GM18517 (cell line): ENCODE results near the gene VASP.
A peak's percentile ranks its signal among the peaks of the same experiment; 100 is the strongest.

Source experiments
- ATAC-seq: cut with Tn5 transposase; IDR thresholded peaks from one replicate; pipeline ENCODE4 v1.9.1; 2021; ENCODE audit warnings: mild to moderate bottlenecking, moderate library complexity; ENCODE audit not compliant: unreplicated experiment

The VASP gene

GRCh38 chr19:45473682-45474605, 33.3 kb upstream of the VASP start:
- no peak for ATAC-seq

GRCh38 chr19:45474606-45475521, 32.4 kb upstream of the VASP start:
- ATAC-seq, result no peak

- ATAC-seq, result no peak
Observed at GRCh38 chr19:45475537-45476291, 31.6 kb upstream of the VASP start.

GRCh38 chr19:45476304-45476703, 31.0 kb upstream of the VASP start:
- no peak for ATAC-seq

GRCh38 chr19:45477186-45477585, 30.1 kb upstream of the VASP start:
- no peak for ATAC-seq

- no peak for ATAC-seq
Observed at GRCh38 chr19:45477713-45478453, 29.4 kb upstream of the VASP start.

GRCh38 chr19:45478454-45479238, 28.6 kb upstream of the VASP start:
- ATAC-seq, result peak; percentile 75

GRCh38 chr19:45483033-45483432, 24.2 kb upstream of the VASP start:
- no peak for ATAC-seq

- no peak for ATAC-seq
Observed at GRCh38 chr19:45484273-45484945, 22.9 kb upstream of the VASP start.

- peak; percentile 86 for ATAC-seq
Observed at GRCh38 chr19:45485305-45486077, 21.8 kb upstream of the VASP start.

GRCh38 chr19:45488708-45489107, 18.6 kb upstream of the VASP start:
- no peak for ATAC-seq

GRCh38 chr19:45489216-45489855, 17.9 kb upstream of the VASP start:
- ATAC-seq, result no peak

GRCh38 chr19:45492137-45492626, 15.1 kb upstream of the VASP start:
- ATAC-seq, result no peak

- ATAC-seq, result no peak
Observed at GRCh38 chr19:45492627-45493470, 14.4 kb upstream of the VASP start.

- no peak for ATAC-seq
Observed at GRCh38 chr19:45494261-45494916, 12.9 kb upstream of the VASP start.

- ATAC-seq, result no peak
Observed at GRCh38 chr19:45495178-45495577, 12.1 kb upstream of the VASP start.
